Kidney (tissue), 14 donors: ENCODE measurements around the gene HTR3A. TPM values are rescaled to one million over a fixed set of nuclear protein-coding genes. Genes with fewer than 3 reads are reported as not detected.

Experiments used
- DNase-seq, 5 donors: peaks; one replicate each; pipeline ENCODE4 v3.0.0-alpha.2; 2013 to 2020
- FAIRE-seq: peaks from 2 replicates; lab custom pipeline; 2012; peaks lifted over from hg19 to GRCh38; lab: Jason Lieb, UNC
- H3K27ac ChIP-seq, 2 donors: one replicate each; pipeline ENCODE4 v1.7.0; 2013; ENCODE audit warnings: low read depth in 2 of 2, low read length in 2 of 2, inconsistent platforms in 1 of 2
- H3K27me3 ChIP-seq: one replicate; pipeline ENCODE4 v1.7.1; 2013; ENCODE audit warnings: low read length, inconsistent platforms; ENCODE audit not compliant: control insufficient read depth, insufficient read depth
- H3K36me3 ChIP-seq, 3 donors: one replicate each; pipeline versions ENCODE4 v1.7.0 to v1.7.1; 2013; ENCODE audit warnings: low read length in 3 of 3, control low read depth in 1 of 3, inconsistent platforms in 1 of 3; ENCODE audit not compliant: insufficient read depth in 3 of 3, control insufficient read depth in 2 of 3
- H3K4me1 ChIP-seq, 3 donors: one replicate each; pipeline versions ENCODE4 v1.7.0 to v1.7.1; 2013; ENCODE audit warnings: low read length in 3 of 3, inconsistent platforms in 1 of 3, low read depth in 1 of 3; ENCODE audit not compliant: control insufficient read depth in 2 of 3, insufficient read depth in 2 of 3
- H3K4me3 ChIP-seq, 3 donors: one replicate each; pipeline versions ENCODE4 v1.7.0 to v1.8.1; 2013; ENCODE audit warnings: low read length in 3 of 3, control low read depth in 1 of 3, inconsistent platforms in 1 of 3
- H3K9ac ChIP-seq, 3 donors: one replicate each; pipeline versions ENCODE4 v1.7.0 to v1.7.1; 2013; ENCODE audit warnings: low read length in 3 of 3, control low read depth in 1 of 3, inconsistent platforms in 1 of 3
- H3K9me3 ChIP-seq, 3 donors: one replicate each; pipeline versions ENCODE4 v1.7.0 to v1.7.1; 2013; ENCODE audit warnings: low read length in 3 of 3, control low read depth in 1 of 3, inconsistent platforms in 1 of 3; ENCODE audit not compliant: control insufficient read depth in 2 of 3, insufficient read depth in 1 of 3
- intact Hi-C: fragments of 100-400 bp; cut with DNase I; formaldehyde crosslinking; loops from one replicate; pipeline ENCODE4 v1.11.1; 2022
- polyA plus RNA-seq: library from polyadenylated mRNA; stranded (reverse); fragments of 350-450 nt; fragmentation: Illumina TruSeq; extraction: RNeasy Lipid Tissue Mini Kit (QIAGEN cat#74804); gene quantifications from one replicate; pipeline ENCODE4 v1.2.3, GENCODE V29; 2014; ENCODE audit warnings: low read depth, low replicate concordance; ENCODE audit not compliant: insufficient read depth
- total RNA-seq: library from RNA; stranded (reverse); fragmentation: NEBNext Ultra II Directional; extraction: Animal tissue kit (Norgen Biotek cat#: 25700); gene quantifications from one replicate; pipeline ENCODE4 v1.2.1, GENCODE V29; 2021
- TF ChIP-seq, protein P1 (sequence below): IDR thresholded peaks from 3 replicates; pipeline ENCODE4 v1.5.1; 2012; ENCODE audit warnings: mild to moderate bottlenecking, moderate library complexity, borderline replicate concordance; ENCODE audit not compliant: insufficient read depth; ENCODE audit errors: extremely low read depth
- donor health status: control.
- donor health status: control.
- donor health status: control.
- donor health status: control.
- donor health status: control.
- donor health status: DM: yes; HTN: yes; CAD: no.
- donor health status: Normal renal cell carcinoma (clear cell type).

The HTR3A gene
- total and polyA plus RNA-seq, 2 donors from 2014 or later, result 1.1 TPM; not detected in 1

GRCh38 chr11:113949891-113950290 lies 25.0 kb upstream of the HTR3A start:
- peaks cover 3% of the 10 kb centered on the region for H3K27me3 ChIP-seq
- DNase-seq (no peak), FAIRE-seq (no peak)
- no peak overlapping the region for H3K4me3 ChIP-seq
- no peaks in the 10 kb centered on the region for H3K9me3 ChIP-seq
- H3K27ac ChIP-seq, result no peak overlapping the region
- TF ChIP-seq, protein P1, sequence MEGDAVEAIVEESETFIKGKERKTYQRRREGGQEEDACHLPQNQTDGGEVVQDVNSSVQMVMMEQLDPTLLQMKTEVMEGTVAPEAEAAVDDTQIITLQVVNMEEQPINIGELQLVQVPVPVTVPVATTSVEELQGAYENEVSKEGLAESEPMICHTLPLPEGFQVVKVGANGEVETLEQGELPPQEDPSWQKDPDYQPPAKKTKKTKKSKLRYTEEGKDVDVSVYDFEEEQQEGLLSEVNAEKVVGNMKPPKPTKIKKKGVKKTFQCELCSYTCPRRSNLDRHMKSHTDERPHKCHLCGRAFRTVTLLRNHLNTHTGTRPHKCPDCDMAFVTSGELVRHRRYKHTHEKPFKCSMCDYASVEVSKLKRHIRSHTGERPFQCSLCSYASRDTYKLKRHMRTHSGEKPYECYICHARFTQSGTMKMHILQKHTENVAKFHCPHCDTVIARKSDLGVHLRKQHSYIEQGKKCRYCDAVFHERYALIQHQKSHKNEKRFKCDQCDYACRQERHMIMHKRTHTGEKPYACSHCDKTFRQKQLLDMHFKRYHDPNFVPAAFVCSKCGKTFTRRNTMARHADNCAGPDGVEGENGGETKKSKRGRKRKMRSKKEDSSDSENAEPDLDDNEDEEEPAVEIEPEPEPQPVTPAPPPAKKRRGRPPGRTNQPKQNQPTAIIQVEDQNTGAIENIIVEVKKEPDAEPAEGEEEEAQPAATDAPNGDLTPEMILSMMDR, result no peak
- intact Hi-C loops, result no loop called here
- no peak overlapping the region for H3K9ac ChIP-seq
- H3K4me1 ChIP-seq, result no peaks in the 10 kb centered on the region
- H3K36me3 ChIP-seq, result no peaks in the 10 kb centered on the region

GRCh38 chr11:113951537-113951936 lies 23.4 kb upstream of the HTR3A start:
- Histone ChIP-seq H3K36me3 (no peaks in the 10 kb centered on the region), H3K27ac (no peak overlapping the region), H3K4me3 (no peak overlapping the region), H3K27me3 (peaks cover 3% of the 10 kb centered on the region), H3K4me1 (no peaks in the 10 kb centered on the region), H3K9ac (no peak overlapping the region), H3K9me3 (no peaks in the 10 kb centered on the region)
- intact Hi-C loops, result no loop called here
- DNase-seq (peak in 2 of 5 donors; percentile 15 to 25), FAIRE-seq (no peak)
- TF ChIP-seq, protein P1, result no peak

DNA sequence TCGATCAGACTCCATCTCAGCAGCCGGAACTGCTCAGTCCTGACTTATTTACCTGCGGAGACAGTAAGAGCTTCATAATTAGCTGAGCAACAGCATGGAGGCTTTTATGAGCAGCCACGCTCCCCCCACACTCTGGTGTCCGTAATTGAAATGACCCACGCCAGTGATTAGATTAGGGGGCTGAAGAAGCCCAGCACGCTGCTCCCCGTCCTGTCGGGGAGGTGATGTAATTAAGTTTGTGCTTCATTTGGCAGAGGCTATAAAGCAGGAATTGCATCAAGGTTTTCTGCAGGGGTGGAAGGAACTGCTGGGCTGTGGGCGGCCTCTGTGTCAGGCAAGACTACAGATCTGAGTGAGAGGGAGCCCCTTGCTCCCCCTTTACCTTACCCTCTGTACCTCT lies 22.8 kb upstream of the HTR3A start:
- H3K4me1 ChIP-seq, result no peaks in the 10 kb centered on the region
- no peaks in the 10 kb centered on the region for H3K36me3 ChIP-seq
- no peak overlapping the region for H3K9ac ChIP-seq
- DNase-seq (peak in 4 of 5 donors; percentile 44 to 68 (median 58)), FAIRE-seq (no peak)
- TF ChIP-seq, protein P1, result no peak
- no peak overlapping the region for H3K27ac ChIP-seq
- no peaks in the 10 kb centered on the region for H3K9me3 ChIP-seq
- intact Hi-C loops, result no loop called here
- no peak overlapping the region for H3K4me3 ChIP-seq
- H3K27me3 ChIP-seq, result peaks cover 3% of the 10 kb centered on the region

DNA sequence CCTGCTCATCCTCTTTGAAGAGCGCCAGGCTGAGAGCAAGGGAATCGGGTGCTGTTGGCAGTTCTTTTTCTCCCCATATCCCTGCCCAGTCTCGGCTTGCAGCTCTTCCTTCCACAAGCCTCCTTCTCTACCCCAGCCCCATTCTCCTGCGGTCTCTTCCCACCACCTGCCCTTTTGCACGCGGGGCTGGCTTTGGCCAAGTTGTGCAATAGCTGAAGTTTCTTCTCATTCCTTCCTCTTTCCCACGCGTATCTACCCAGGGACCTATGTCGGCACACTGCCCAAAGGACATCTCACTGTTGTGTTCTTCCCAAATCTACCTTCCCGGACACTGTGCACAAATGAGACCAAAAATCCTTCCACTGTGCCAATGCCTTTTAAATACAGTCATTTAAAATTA lies 22.3 kb upstream of the HTR3A start:
- Histone ChIP-seq H3K4me1 (no peaks in the 10 kb centered on the region), H3K9ac (no peak overlapping the region), H3K36me3 (no peaks in the 10 kb centered on the region), H3K27me3 (peaks cover 3% of the 10 kb centered on the region), H3K4me3 (no peak overlapping the region), H3K9me3 (no peaks in the 10 kb centered on the region), H3K27ac (no peak overlapping the region)
- intact Hi-C loops, result no loop called here
- FAIRE-seq, result no peak
- TF ChIP-seq, protein P1, result no peak
- DNase-seq, result no peak
